Epithelial cell of proximal tubule (primary cell): ENCODE results near the gene ZWILCH. TPM values are rescaled to one million over a fixed set of nuclear protein-coding genes. Genes with fewer than 3 reads are reported as not detected.
A peak's percentile ranks its signal among the peaks of the same experiment; 100 is the strongest.

Experiments
- DNase-seq: peaks from one replicate; pipeline ENCODE4 v3.0.0-alpha.2; 2011; ENCODE audit warnings: low read depth
- H3K4me3 ChIP-seq: 2 replicates; pipeline ENCODE4 v1.5.1; 2011; ENCODE audit warnings: low read depth, mild to moderate bottlenecking, low read length
- total RNA-seq: library from RNA; depleted of rRNA; stranded (reverse); fragments of >200 nt; gene quantifications from 2 replicates; pipeline ENCODE4 v1.2.3, GENCODE V29; 2015
- TF ChIP-seq, protein P1 (sequence below): conservative IDR thresholded peaks from 2 replicates; pipeline ENCODE4 v1.5.1; 2012; ENCODE audit warnings: low read depth, mild to moderate bottlenecking, low read length

Gene ZWILCH
- total RNA-seq, 1 donor from 2014 or later: 30.6 TPM

DNA sequence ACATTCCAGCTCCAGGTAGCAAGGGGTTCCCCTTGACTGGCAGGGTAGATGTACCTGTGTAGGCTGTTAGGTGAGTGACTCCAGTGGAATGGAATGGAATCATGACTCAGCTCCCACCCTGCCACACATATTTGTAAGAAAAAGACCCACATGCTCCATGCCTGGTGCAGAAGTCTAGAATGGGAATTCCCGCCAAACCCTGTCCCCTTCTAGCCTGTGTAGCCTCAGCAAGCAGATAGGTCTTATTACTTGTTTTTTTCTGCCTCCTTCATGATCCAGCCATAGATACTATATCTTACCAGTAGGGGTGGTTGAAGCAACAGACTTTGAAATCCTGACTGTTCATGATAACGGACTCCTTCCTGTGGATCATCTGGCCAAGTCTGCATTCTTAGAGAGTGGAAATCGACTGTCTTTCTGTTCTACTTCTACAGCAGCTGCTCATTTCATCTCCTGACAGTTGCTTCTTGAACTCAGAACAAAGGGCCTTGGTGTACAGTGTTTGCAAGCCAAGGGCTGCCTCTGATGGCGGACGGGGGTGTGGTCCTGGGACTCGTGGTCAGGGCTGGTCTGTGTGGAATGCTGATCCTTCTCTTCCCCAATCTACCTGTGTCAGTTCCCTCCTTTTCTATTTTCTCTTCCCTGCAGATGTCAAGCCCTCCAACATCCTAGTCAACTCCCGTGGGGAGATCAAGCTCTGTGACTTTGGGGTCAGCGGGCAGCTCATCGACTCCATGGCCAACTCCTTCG is 23.8 kb upstream of the ZWILCH start:
- peak; percentile 44 for DNase-seq

DNA sequence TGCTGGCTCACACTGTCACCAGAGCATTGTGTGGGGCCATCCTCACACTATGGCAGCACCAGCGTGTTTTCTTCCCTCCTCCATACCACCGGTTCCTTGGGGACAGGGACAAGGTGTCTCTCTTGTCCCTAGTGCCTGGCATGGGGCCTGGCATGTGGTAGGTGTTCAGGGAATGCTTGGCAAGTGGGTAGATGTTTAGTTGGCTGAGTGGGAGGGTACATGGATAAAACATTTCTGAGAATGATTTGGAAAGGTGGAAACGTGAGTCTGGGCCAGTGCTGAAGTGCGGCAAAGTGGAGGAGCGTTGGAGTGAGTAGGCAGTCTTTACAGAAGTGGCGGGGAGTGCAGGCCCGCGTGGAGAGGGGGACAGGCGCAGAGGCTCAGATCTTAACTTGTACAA is 22.6 kb upstream of the ZWILCH start:
- TF ChIP-seq, protein P1, sequence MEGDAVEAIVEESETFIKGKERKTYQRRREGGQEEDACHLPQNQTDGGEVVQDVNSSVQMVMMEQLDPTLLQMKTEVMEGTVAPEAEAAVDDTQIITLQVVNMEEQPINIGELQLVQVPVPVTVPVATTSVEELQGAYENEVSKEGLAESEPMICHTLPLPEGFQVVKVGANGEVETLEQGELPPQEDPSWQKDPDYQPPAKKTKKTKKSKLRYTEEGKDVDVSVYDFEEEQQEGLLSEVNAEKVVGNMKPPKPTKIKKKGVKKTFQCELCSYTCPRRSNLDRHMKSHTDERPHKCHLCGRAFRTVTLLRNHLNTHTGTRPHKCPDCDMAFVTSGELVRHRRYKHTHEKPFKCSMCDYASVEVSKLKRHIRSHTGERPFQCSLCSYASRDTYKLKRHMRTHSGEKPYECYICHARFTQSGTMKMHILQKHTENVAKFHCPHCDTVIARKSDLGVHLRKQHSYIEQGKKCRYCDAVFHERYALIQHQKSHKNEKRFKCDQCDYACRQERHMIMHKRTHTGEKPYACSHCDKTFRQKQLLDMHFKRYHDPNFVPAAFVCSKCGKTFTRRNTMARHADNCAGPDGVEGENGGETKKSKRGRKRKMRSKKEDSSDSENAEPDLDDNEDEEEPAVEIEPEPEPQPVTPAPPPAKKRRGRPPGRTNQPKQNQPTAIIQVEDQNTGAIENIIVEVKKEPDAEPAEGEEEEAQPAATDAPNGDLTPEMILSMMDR: no peak
- no peak overlapping the region for H3K4me3 ChIP-seq
- DNase-seq: no peak

More for the DNA sequence above, 23.8 kb upstream of the ZWILCH start:
- TF ChIP-seq, protein P1: peak; percentile 9
- no peak overlapping the region for H3K4me3 ChIP-seq

DNA sequence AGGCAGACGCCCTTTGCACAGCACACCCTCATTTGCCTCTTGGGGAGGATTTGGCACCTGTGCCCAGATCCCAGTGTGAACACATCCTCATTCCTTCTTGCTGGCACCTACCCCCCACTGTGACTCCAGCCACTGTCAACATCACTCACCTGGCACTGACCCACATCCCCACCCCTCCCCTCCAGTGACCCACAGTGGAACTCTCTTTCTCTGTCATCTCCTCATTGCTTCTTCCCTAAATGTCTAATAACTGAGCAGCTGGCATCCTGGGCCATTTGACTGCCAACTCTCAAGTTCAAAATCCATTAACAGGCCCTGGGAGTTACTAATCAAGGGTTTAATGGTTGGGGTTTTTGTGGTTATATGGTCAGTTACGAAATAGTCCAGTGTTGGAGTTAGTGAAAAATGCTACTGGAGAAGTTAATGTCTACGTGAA is 22.0 kb upstream of the ZWILCH start:
- peak; percentile 64 for DNase-seq
- TF ChIP-seq, protein P1: no peak
- no peak overlapping the region for H3K4me3 ChIP-seq

DNA sequence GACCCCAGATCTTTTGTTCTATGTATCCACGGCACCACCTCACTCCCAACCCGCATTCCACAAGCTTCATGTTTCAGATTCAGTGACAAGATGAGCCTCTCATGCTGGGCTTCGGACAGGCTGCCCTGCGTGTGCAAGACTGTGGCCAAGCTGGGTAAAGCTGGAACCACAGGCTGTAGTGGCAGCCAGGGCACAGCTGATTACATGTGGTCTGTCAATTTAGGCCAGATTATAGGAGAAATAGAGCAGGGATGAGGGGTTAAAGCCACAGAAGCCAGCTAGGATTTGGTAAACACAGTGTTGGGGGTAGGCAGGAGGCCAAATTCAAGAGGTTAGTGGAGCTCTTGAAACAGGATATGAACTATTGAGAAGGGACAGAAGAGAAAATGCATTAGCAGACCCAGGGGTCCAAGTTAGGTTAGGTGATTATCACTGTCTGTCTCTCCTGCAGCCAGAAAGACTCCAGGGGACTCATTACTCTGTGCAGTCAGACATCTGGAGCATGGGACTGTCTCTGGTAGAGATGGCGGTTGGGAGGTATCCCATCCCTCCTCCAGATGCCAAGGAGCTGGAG is 20.5 kb upstream of the ZWILCH start:
- TF ChIP-seq, protein P1: no peak
- no peak overlapping the region for H3K4me3 ChIP-seq
- no peak for DNase-seq

DNA sequence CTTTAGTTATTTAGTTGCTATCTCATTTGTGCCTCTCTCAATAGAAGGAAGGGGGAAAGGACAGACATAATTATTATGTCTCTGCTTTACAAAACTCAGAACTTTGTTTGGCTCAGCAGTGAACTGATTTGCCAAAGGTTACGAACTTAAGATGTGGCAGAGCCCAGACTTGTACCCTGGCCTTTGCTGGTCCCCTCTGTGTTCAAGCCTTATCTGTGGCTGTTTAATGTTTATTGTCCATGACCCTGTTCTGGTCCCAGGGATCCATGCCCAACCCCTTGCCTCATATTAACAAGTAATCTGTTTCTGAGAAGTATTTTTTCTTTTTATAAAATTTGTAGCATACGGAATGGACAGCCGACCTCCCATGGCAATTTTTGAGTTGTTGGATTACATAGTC is 18.2 kb upstream of the ZWILCH start:
- no peak overlapping the region for H3K4me3 ChIP-seq
- no peak for DNase-seq
- TF ChIP-seq, protein P1: no peak

DNA sequence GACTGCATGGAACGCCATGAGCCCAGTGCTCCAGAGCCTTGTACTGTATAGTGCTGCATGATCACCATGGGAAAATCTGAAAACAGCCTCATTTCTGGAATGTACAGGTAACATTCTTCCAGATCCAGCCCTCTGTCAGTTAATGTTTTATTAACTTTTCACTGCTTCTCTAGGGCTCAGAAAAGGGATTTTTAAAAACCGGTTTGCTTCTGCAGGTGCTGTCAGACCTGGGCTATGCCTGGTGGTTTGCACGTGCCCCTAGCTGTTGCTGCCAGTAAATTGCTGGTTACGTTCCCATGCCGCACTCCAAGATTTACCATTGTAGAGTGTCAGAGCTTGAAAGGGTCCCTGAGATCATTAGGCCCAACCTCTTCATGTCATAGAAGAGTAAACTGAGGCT is 16.6 kb upstream of the ZWILCH start:
- TF ChIP-seq, protein P1: no peak
- DNase-seq: no peak
- no peak overlapping the region for H3K4me3 ChIP-seq
